ENCODE results near the gene HSPG2.
"Not testable (repeated sequence)": the region's sequence is repeated elsewhere in the genome, so short reads cannot be mapped to it uniquely, and the experiment has no call there.

Gene HSPG2

GRCh38 chr1:21937034-21937371, at the start of gene HSPG2:
Gene HSPG2 (minus strand): TSS chr1:21937310. CDS start chr1:21937217, 93 bp downstream.
- DNase-seq (ENCODE audit: low read depth in 2 of 2) = no peak

- not testable (repeated sequence) for DNase-seq (ENCODE audit: low read depth in 2 of 2)
Measured at GRCh38 chr1:21986386-21986785, 49.3 kb upstream of the HSPG2 start.

GRCh38 chr1:21985893-21986292, 48.8 kb upstream of the HSPG2 start:
- not testable (repeated sequence) for DNase-seq (ENCODE audit: low read depth in 2 of 2)

- DNase-seq (ENCODE audit: low read depth in 2 of 2) = not testable (repeated sequence)
Measured at GRCh38 chr1:21983539-21983938, 46.4 kb upstream of the HSPG2 start.

DNA sequence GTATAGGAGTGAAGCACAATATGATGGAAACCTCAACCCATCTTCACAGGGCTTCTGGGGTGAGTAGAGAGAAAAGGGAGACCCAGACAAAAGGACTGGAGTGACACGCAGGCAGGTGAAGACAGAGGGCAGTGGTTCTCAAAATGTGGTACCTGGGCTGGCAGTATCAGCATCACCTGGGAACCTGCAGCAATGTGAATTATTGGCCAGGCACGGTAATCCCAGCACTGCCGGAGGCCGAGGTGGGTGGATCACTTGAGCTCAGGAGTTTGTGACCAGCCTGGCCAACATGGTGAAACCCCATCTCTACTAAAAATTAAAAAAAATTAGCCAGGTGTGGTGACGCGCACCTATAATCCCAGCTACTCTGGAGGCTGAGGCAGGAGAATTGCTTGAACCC, 45.0 kb upstream of the HSPG2 start:
- DNase-seq (ENCODE audit: low read depth in 2 of 2) = not testable (repeated sequence)

- DNase-seq (ENCODE audit: low read depth in 2 of 2) = not testable (repeated sequence)
Measured at GRCh38 chr1:21981253-21981652, 44.1 kb upstream of the HSPG2 start.

DNA sequence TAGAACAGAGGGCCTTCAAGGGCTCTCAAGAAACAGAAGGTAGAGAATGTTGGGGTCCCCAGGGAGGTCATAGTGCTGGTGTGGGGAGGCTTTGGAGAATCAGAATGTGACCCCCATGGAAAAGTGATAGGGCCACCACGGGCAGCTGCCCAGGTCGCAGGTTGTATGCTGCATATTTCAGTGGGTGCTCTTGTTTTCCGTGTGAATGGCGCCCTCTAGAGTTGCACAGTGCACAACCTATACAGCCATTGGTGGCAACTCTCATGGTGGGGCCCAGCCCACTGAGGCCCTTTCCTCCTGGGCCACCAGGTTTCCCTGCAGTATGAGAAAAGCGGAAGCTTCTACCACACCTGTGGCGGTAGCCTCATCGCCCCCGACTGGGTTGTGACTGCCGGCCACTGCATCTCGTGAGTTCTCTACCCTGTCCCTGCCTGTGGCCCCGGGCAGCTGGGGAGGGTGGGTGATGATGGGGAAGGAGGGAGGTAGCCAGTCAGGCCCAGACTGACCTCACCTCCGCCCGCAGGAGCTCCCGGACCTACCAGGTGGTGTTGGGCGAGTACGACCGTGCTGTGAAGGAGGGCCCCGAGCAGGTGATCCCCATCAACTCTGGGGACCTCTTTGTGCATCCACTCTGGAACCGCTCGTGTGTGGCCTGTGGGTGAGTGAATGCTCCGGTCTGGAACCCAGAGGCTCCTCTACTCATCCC, 43.6 kb upstream of the HSPG2 start:
- DNase-seq (ENCODE audit: low read depth in 2 of 2) = not testable (repeated sequence)

- DNase-seq (ENCODE audit: low read depth in 2 of 2) = not testable (repeated sequence)
Measured at GRCh38 chr1:21978209-21978608, 41.1 kb upstream of the HSPG2 start.

- DNase-seq (ENCODE audit: low read depth in 2 of 2) = not testable (repeated sequence)
Measured at GRCh38 chr1:21976703-21977239, 39.7 kb upstream of the HSPG2 start, which contains the start of gene CELA3B. Gene CELA3B (plus strand): TSS chr1:21977022. CDS start chr1:21977040, 18 bp downstream.

- not testable (repeated sequence) for DNase-seq (ENCODE audit: low read depth in 2 of 2)
Measured at GRCh38 chr1:21975296-21975695, 38.2 kb upstream of the HSPG2 start.

DNA sequence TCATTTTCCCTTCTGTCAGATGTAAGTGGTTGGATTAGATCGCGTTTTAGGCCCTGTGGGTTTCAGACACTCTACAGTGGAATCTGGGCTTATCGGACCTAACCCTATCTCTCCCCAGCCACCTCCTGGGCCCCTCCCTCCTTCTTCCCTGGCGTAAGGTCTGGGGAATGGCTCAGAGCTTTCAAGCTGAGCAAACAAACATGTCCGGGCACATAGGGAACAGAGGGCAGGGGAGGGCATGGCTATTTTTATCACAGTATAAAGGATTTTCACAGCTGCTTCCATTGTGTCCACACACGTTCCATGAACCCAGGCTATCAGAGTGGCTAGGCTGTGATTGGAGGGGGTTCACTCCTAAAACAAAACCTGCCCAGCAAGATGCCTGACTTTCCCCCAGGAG, 37.6 kb upstream of the HSPG2 start:
- not testable (repeated sequence) for DNase-seq (ENCODE audit: low read depth in 2 of 2)

- DNase-seq (ENCODE audit: low read depth in 2 of 2) = not testable (repeated sequence)
Measured at GRCh38 chr1:21973948-21974347, 36.8 kb upstream of the HSPG2 start.

GRCh38 chr1:21972973-21973441, 35.9 kb upstream of the HSPG2 start:
- DNase-seq (ENCODE audit: low read depth in 2 of 2) = not testable (repeated sequence)

- not testable (repeated sequence) for DNase-seq (ENCODE audit: low read depth in 2 of 2)
Measured at GRCh38 chr1:21970523-21970922, 33.4 kb upstream of the HSPG2 start.

GRCh38 chr1:21969066-21969465, 32.0 kb upstream of the HSPG2 start:
- DNase-seq (ENCODE audit: low read depth in 2 of 2) = not testable (repeated sequence)

DNA sequence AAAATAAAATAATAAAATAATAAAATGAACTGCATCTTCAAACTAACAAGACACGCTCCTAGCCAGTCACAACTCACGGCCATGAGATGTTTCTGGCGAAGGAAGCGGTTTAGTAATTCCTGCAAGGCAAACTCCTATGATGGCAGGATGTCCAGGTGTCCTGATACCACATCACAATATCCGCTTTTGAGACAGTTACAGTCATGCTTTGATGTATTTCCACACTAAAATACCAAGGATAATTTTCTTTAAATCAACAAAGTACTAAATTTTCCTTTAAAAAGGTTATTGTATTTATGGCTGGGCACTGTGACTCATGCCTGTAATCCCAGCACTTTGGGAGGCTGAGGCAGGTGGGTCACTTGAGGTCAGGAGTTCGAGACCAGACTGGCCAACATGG, 30.1 kb upstream of the HSPG2 start:
- not testable (repeated sequence) for DNase-seq (ENCODE audit: low read depth in 2 of 2)

DNA sequence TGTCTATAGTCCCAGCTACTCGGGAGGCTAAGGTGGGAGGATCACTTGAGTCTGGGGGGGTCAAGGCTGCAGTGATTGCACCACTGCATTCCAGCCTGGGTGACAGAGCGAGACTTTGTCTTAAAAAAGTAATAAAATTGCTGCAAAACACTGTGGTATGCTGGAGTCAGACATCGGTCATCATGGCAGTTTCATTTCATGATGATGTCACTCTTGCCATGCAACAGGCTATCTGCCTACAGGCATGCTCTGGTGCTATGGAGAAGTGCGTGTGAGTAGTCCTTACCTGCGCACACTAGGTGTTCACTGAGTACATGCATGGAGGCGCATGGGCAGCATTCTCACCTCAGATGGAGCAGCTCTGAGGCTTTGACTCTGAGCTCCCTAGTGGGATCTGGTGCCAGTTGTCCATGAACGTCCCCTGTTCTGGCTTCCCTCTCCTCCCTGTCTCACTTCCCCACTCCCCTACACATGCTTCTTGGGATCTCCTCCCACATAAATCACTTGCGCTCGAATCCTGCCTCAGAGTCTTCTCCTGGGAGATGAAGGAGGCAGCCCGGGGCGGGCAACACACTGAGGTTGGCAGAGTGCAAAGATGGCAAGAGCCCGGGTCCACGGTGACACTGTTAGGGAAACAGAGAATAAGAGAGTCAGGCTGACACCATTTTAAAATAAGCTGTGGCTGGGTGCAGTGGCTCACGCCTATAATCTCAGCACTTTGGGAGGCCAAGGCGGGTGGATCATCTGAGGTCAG, 29.3 kb upstream of the HSPG2 start:
- DNase-seq (ENCODE audit: low read depth in 2 of 2) = no peak

DNA sequence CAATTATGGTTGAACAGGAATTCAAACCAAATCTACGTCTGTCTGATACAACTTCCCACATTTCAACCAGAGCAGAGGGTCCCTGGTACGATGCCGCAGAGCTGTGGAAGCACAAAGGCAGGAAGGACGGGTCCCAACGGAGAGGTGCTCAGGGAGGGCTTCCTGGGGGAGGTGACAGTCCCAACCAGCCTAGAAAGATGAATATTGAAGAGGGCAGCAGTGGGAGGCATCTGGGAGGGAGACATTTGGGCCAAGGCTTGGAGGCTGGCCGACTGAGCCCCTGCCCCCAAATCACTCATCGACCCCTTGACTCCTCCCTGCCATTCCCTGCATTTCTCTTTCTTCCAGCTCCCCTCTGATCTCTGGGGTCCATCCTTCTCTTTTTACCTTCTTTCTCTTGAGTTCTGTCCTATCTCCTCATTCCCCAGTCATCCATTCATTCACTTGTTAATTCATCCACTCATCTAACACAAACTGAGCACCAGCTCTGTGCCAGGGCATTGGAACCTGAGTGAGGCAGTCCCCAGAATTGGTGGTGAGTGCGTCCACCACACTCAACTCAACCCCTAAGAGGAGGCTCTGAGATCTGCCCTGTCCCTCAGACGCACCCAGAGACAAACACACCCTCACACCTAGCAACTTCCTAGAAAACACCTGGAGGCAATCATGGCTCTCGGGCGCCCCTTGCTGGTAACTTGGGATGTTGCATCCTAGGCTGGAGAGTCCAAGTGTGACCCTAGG, 26.5 kb upstream of the HSPG2 start:
- peak; percentile 43 to 49 for DNase-seq (ENCODE audit: low read depth in 2 of 2)

DNA sequence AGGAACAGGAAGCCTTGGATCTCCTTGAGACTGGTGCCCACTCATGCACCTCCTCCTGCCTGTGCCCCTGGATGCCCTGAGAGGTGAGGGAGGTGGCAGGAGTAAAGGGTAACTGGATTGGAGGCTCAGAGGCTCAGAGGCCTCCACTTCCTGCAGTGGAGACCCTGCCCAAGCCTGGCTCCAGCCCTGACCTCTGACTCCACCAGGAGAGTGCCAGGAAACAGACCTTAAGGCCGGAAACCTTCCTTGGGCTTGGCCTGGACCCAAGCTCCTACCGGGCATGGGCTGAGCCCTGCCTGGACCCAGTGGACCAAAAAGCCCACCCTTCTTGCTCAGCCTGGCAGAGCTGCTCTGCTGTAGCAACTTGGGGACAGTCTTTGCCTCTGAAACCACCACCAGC, 24.7 kb upstream of the HSPG2 start:
- no peak for DNase-seq (ENCODE audit: low read depth in 2 of 2)

- no peak for DNase-seq (ENCODE audit: low read depth in 2 of 2)
Measured at GRCh38 chr1:21961337-21961736, 24.2 kb upstream of the HSPG2 start.

DNA sequence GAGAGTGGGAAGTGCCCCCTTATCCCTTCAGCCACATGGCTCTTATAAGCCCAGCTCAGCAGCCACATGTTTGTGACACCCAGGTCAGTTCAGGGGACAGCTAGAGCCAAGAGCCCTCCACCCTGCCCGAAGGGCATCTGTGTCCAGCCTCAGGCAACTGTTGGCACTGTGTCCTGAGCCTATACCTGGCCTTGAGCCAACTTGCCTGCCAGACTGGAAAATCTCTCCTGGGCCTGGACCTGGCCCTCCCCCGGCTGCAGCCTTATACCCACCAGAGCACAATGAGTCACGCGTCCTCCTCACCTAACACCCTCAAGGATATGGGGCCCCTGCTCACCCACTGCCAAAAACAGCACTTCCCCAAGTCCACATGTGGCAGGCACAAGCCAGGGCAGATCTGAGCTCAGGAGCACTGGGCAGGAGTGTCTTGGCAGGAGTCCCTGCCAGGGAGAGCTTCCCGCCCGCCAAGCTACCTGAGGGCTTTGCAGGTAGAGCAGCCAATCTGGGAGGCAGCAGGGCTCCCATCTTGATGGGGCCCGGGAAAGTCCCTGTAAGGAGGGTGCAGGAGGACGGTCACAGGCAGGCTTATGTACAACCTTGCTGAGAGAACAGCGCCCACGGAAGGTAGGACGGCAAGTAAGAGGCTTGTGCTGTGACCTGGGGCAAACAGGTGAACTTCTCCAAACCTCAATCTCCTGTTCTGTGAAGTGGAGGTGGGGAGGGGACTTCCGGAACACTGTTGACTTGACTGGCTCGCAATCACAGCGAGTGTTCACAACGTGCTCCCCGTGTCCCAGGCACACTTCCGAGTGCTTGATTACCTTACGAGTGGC, 19.8 kb upstream of the HSPG2 start:
- peak in 1 of 2 donors; percentile 17 for DNase-seq (ENCODE audit: low read depth in 2 of 2)
